COLO829 (cell line): ENCODE results near the gene PATJ.
"Not testable (repeated sequence)": the region's sequence is repeated elsewhere in the genome, so short reads cannot be mapped to it uniquely, and the experiment has no call there.

Source experiments
- DNase-seq: peaks from one replicate; pipeline ENCODE4 v3.0.0; 2012; ENCODE audit warnings: low spot score

The PATJ gene

DNA sequence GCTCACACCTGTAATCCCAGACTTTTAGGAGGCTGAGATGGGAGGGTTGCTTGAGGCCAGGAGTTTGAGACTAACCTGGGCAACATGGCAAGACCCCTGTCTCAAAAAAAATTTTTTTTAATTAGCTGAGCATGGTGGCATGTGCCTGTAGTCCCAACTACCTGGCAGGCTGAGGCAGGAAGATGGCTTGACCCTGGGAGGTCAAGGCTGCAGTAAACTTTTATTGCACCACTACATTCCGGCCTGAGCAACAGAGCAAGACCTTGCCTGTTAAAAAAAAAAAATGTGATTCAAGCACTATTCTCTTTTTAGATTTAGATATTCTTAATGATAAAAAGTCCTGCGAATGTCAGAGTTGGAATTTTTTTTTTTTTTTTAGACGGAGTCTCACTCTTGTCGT is 349.8 kb downstream of the PATJ start:
- DNase-seq = no peak

- DNase-seq = no peak
Observed at GRCh38 chr1:62093261-62093660, 351.0 kb downstream of the PATJ start.

GRCh38 chr1:62097464-62097863 is 355.2 kb downstream of the PATJ start:
- DNase-seq = no peak

DNA sequence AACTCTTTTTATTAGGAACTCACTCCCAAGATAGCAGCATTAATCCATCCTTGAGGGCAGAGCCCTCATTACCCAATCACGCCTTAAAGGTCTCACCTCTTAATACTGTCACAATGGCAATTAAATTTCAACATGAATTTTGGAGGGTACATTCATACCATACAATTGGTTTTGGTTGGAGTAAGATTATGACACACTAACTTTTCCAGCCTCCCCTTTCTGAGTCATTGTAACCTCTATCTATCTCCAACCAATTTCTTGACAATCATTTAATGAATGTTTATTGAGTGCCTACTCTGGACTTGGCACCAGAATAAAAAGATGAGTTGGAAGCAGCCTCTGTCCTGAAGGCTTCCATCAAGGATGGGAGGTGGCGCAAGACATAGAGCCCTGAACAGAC is 358.2 kb downstream of the PATJ start:
- DNase-seq = no peak

GRCh38 chr1:62103846-62104245 is 361.6 kb downstream of the PATJ start:
- no peak for DNase-seq

DNA sequence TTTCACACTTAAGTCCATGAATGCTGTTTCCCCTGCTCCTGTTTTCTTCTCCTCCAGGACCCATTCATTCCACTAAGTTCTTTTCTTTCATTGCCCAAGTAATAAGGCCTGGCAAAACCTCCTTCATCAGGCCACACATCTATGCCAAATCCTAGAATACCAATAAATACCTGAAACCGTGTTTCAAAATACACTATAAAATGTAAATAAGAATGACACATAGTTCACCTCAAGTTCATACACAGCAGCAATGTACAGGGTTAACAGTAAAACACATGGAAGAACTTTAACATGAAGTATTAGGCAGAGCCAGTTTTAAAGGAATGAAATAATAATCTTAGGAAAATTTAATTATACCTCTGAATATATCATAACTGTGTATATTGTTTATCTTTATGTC is 365.6 kb downstream of the PATJ start:
- DNase-seq = no peak

DNA sequence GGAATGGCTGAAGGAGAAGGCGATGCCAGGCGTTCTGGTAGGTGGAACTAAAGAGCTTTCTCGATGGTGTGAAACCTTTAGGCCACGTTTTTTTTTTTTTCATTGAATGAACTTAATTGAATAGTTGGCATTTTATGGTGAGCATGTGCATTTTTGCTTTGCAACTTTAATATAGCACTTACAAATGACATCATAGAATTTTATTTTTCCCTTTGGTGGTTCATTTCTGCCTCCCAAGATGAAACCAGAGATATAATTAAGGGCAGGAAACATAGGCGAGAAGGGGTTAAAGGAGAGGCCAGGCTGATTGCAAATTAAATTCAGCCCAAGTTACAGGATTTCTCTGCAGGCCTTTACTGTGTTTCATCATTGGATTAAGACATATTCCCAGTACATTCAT is 366.8 kb downstream of the PATJ start:
- DNase-seq = no peak

GRCh38 chr1:62110198-62110817 is 368.0 kb downstream of the PATJ start:
- no peak for DNase-seq

GRCh38 chr1:62111084-62111483 is 368.8 kb downstream of the PATJ start:
- DNase-seq = no peak

DNA sequence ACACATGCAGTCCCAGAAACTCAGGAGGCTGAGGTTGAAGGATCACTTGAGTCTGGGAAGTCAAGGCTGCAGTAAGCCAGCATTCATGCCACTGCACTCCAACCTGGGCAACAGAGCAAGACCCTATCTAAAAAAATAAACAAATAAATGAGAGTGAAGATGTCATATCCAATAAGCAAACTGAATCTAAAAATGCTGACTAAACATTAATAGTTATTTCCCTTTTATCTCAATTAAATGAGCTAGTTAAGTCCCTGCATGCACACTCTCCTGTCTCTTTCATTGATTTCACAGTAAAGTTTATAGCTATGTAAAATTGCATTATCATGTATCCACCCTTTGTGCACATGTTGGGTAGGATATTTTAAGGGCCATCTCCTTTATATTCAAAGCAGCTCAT is 371.2 kb downstream of the PATJ start:
- DNase-seq = no peak

- DNase-seq = no peak
Observed at GRCh38 chr1:62117018-62117750, 374.9 kb downstream of the PATJ start.

GRCh38 chr1:62126579-62127290 is 384.5 kb downstream of the PATJ start:
- no peak for DNase-seq

DNA sequence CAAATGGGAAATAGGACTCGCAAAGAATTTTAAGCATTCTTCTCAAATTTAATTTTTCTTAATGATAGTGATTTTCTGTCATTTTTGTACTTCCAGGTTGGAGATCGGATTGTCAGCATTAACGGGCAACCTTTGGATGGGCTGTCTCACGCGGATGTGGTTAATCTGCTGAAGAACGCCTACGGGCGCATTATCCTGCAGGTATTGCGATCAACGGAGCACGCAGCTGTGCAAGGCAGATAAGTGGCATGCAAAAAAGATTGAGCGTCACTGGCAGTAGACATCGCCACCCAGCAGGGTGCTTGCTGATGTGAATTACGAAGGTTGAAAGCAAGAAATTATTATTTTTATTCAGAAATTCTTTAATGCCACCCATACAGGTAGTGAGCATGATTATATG is 386.5 kb downstream of the PATJ start:
- DNase-seq = no peak

DNA sequence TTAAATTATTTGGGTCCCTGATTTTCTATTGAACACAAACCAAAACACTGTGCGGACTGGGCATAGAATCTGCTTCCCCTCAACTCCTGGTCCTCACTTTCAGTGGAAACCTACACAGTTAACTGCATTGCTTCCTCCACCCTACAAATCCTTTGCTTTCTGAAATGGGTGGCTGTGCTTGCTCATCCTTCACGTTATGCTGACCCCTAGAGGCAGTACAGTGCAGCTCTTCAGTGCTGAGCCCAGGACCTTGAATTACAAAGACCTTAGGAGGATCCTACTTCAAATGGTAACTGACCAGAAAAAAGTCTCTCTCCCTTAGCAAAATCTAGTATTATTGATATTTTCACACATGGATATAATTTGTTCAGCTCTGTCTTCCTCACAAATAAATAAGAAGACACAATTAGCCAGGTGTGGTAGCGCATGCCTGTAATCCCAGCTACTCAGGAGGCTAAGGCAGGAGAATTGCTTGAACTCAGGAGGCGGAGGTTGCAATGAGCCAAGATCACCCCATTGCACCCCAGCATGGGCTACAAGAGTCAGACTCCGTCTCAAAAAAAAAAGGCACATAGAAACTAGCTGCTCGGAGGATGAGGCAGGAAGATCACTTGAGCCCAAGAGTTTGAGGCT is 388.9 kb downstream of the PATJ start:
- peak; percentile 60 for DNase-seq

- DNase-seq = no peak
Observed at GRCh38 chr1:62138029-62138428, 395.7 kb downstream of the PATJ start.

DNA sequence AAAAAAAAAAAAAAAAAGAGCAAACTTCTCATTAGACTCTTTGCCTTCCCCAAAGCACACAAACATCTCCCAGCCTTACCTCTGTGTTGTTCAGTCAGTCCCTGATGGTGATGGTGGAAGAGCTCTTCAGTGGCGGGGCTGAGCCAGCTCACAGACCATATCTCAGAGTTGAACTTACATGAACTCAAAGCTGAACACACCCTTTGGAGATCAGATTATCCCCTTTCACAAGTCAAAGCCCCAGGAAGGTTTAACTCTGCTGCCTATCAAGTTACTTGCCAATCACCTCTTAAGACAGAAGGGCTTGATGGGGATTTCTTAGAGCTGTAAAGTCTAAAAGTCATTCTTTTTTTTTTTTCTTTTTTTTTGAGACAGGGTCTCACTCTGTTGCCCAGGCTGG is 397.1 kb downstream of the PATJ start:
- no peak for DNase-seq

DNA sequence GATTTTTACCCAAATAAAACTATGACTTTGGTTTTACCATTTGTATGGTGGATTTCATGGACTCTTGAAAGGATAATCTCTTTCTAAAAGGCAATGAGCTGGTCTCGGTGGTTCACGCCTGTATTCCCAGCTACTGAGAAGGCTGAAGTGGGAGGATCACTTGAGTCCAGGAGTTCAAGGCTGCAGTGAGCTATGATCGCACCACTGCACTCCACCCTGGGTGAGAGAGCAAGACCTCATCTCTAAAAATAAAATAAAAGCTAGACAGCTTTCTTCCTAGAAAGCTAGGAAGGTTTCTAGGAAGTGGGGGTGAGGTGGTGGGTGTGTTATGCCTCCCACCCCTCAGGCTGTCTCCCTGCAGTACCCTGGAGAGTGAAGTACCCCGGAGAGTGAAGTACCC is 398.4 kb downstream of the PATJ start:
- DNase-seq = no peak

DNA sequence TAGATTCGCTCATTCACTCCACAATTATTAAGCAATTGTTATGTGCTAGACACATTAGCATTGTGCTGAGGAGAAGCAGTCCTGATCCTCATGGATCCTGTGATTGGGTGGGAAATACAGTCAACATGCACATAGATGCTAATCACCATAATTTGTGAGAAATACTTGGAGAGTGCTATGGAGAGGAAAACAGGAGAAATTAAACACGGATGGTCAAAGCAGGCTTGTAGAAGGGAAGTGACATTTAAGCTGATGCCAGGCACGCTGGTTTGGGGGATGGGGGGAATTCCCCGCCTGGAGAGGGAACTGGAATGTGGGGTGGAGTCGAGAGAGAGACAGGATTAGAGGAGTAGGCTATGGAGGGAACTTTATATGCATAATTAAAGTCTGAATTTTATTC is 400.2 kb downstream of the PATJ start:
- DNase-seq = no peak

- peak; percentile 42 for DNase-seq
Observed at GRCh38 chr1:62144238-62144831, 402.1 kb downstream of the PATJ start.

DNA sequence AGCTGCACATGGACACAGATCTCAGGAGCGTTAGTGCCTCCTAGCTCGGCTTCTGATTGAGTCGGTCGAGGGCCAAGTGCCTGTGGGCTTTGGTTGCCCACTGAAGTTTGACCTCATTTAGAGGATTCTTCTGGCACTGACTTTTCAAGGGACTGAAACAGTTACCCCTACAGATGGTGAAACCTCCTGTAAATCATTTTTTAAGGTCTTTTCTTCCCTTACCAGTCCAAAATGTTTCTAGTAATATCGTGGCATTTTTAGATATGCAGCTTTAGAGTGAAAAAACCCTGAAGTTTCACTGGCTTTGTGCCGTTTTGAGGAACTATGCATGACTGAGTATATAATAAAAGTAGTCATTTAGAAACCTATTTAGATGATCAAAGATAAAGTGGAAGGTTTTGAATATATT is 417.7 kb downstream of the PATJ start:
- DNase-seq = no peak

- no peak for DNase-seq
Observed at GRCh38 chr1:62161711-62162110, 419.4 kb downstream of the PATJ start.

DNA sequence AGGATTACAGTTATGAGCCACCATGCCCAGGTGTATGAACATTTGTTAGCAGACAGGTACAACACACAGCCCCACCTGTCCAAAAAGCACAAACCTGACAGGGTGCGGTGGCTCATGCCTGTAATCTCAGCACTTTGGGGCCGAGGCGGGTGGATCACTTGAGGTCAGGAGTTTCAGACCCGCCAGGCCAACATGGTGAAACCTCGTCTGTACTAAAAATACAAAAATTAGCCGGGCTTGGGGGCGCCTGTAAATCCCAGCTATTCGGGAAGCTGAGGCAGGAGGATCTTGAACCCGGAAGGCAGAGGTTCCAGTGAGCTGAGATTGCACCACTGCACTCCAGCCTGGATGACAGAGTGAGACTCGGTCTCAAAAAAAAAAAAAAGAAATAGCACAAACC is 428.1 kb downstream of the PATJ start:
- DNase-seq = not testable (repeated sequence)
